GM12878 (cell line): ENCODE data around the gene DAAM1. TPM values are rescaled to one million over a fixed set of nuclear protein-coding genes. Genes with fewer than 3 reads are reported as not detected.
A peak's percentile ranks its signal among the peaks of the same experiment; 100 is the strongest.

ENCODE experiments used
- ATAC-seq: fragments of 200-7000 bp; cut with Tn5 transposase; 3 replicates; pipeline ENCODE4 v1.9.1; 2020; ENCODE audit warnings: mild to moderate bottlenecking, moderate library complexity
- BruUV-seq: library from RNA; stranded (reverse); fragments of 400-500 nt; replicated peaks from 2 replicates; lab custom pipeline; 2021; lab: Mats Ljungman, UMichigan
- CTCF ChIA-PET: fragments of 300-600 bp; sonication (Branson Sonifier 250); formaldehyde crosslinking; extraction: SDS; loops from one replicate; lab custom pipeline; 2021; ENCODE audit warnings: inconsistent platforms; lab: Yijun Ruan, JAX
- POLR2A ChIA-PET: fragments of 350-600 bp; formaldehyde crosslinking; extraction: SDS; loops from one replicate; lab custom pipeline; 2021; ENCODE audit warnings: inconsistent platforms; lab: Charles Lee
- RAD21 ChIA-PET: fragments of 300-600 bp; sonication (Branson Sonifier 250); formaldehyde crosslinking; loops from one replicate; lab custom pipeline; 2023; ENCODE audit warnings: antibody characterized with exemption; ENCODE audit not compliant: unreplicated experiment; lab: Charles Lee
- SMC1A ChIA-PET: fragments of 300-600 bp; sonication (Branson Sonifier 250); formaldehyde crosslinking; loops from one replicate; lab custom pipeline; 2023; ENCODE audit not compliant: unreplicated experiment, uncharacterized antibody; lab: Charles Lee
- DNase-seq: peaks from one replicate; pipeline ENCODE4 v3.0.0-alpha.2; 2011; ENCODE audit warnings: low read depth, low spot score
- FAIRE-seq: peaks from 3 replicates; lab custom pipeline; 2011; peaks lifted over from hg19 to GRCh38; lab: Jason Lieb, UNC
- H2AFZ ChIP-seq: 2 replicates; pipeline ENCODE4 v1.6.0; 2011; ENCODE audit warnings: low read depth, low read length, control low read depth; ENCODE audit not compliant: control insufficient read depth
- H3K27ac ChIP-seq: 2 replicates; pipeline ENCODE4 v1.5.1; 2011; ENCODE audit warnings: control low read depth; ENCODE audit not compliant: control insufficient read depth, insufficient read depth
- H3K27me3 ChIP-seq, 2 experiments: replicated peaks in 1 of 2; 2 replicates each; pipeline versions ENCODE4 v1.6.0 to v1.6.1; 2011; ENCODE audit warnings: low read length in 1 of 2; ENCODE audit not compliant: control insufficient read depth in 2 of 2, insufficient read depth in 2 of 2
- H3K36me3 ChIP-seq, 2 experiments: 2 replicates each; pipeline ENCODE4 v1.5.1; 2011; ENCODE audit warnings: low read length in 1 of 2; ENCODE audit not compliant: control insufficient read depth in 2 of 2, insufficient read depth in 2 of 2
- H3K4me1 ChIP-seq: 2 replicates; pipeline ENCODE4 v1.6.1; 2011; ENCODE audit warnings: mild to moderate bottlenecking, low read length, moderate library complexity, mixed read lengths; ENCODE audit not compliant: control insufficient read depth, insufficient read depth
- H3K4me2 ChIP-seq: 2 replicates; pipeline ENCODE4 v1.6.0; 2011; ENCODE audit warnings: control low read depth; ENCODE audit not compliant: control insufficient read depth, insufficient read depth
- H3K4me3 ChIP-seq: fragments of 200-600 bp; sonication (generic); 2 replicates; pipeline ENCODE4 v1.5.1; 2016
- H3K79me2 ChIP-seq: 2 replicates; pipeline ENCODE4 v1.6.0; 2011; ENCODE audit warnings: low read length; ENCODE audit not compliant: control insufficient read depth, insufficient read depth
- H3K9ac ChIP-seq: 2 replicates; pipeline ENCODE4 v1.8.0; 2011; ENCODE audit warnings: low read length, control low read depth, mixed read lengths; ENCODE audit not compliant: control insufficient read depth, insufficient read depth
- H3K9me3 ChIP-seq: replicated peaks from 3 replicates; pipeline ENCODE4 v1.5.1; 2011; ENCODE audit warnings: mild to moderate bottlenecking, low read length; ENCODE audit not compliant: control insufficient read depth, insufficient read depth
- H4K20me1 ChIP-seq: 2 replicates; pipeline ENCODE4 v1.6.0; 2011; ENCODE audit not compliant: control insufficient read depth, insufficient read depth
- BACH1 ChIP-seq: fragments of 450-650 bp; IDR thresholded peaks from 2 replicates; pipeline ENCODE4 v1.6.1; 2017; ENCODE audit warnings: mild to moderate bottlenecking, borderline replicate concordance
- CBX3 ChIP-seq: fragments of 200-600 bp; sonication (generic); IDR thresholded peaks from 2 replicates; pipeline ENCODE4 v1.6.1; 2016; ENCODE audit warnings: low read depth, borderline replicate concordance
- CHD2 ChIP-seq: IDR thresholded peaks from 2 replicates; pipeline ENCODE4 v1.6.1; 2011; ENCODE audit warnings: low read depth, low read length, improper control_type of control experiment, borderline replicate concordance
- FOS ChIP-seq: IDR thresholded peaks from 3 replicates; pipeline ENCODE4 v1.6.1; 2011; ENCODE audit warnings: borderline replicate concordance; ENCODE audit not compliant: insufficient read length; ENCODE audit errors: extremely low read depth
- IKZF1 ChIP-seq: fragments of 450-650 bp; conservative IDR thresholded peaks from 2 replicates; pipeline ENCODE4 v1.6.1; 2017; ENCODE audit warnings: antibody characterized with exemption, mild to moderate bottlenecking
- MYC ChIP-seq: IDR thresholded peaks from 2 replicates; pipeline ENCODE4 v1.6.1; 2011; ENCODE audit warnings: mild to moderate bottlenecking, low read length, moderate library complexity, inconsistent platforms; ENCODE audit not compliant: insufficient read depth, insufficient replicate concordance, insufficient read length, severe bottlenecking
- NR2C1 ChIP-seq: fragments of 450-650 bp; IDR thresholded peaks from 2 replicates; pipeline ENCODE4 v1.6.1; 2017; ENCODE audit warnings: antibody characterized with exemption, mild to moderate bottlenecking, moderate library complexity
- NR2F1 ChIP-seq: fragments of 450-650 bp; conservative IDR thresholded peaks from 2 replicates; pipeline ENCODE4 v1.6.1; 2017; ENCODE audit warnings: mild to moderate bottlenecking
- PBX3 ChIP-seq: IDR thresholded peaks from 2 replicates; pipeline ENCODE4 v1.6.1; 2011; ENCODE audit warnings: mild to moderate bottlenecking, low read depth, low read length, moderate library complexity; ENCODE audit not compliant: insufficient replicate concordance
- PML ChIP-seq: IDR thresholded peaks from 2 replicates; pipeline ENCODE4 v1.6.1; 2012; ENCODE audit warnings: low read length, inconsistent platforms
- WGBS: methylation state at CpG from one replicate; pipeline ENCODE4 v1.1.6; 2016; ENCODE audit warnings: low lambda C conversion rate; ENCODE audit not compliant: insufficient replicate concordance, insufficient coverage; ENCODE audit errors: missing lambda C conversion rate; 5-methylcytosine and 5-hydroxymethylcytosine counted together
- in situ Hi-C: fragments of 300-500 bp; cut with MboI; formaldehyde crosslinking; loops from 9 replicates; pipeline ENCODE4 v1.14.3; 2018; ENCODE audit warnings: mixed read lengths
- intact Hi-C: fragments of 100-400 bp; cut with micrococcal nuclease; formaldehyde crosslinking; loops from one replicate; pipeline ENCODE4 v1.14.2; 2022; ENCODE audit not compliant: unreplicated experiment
- polyA plus RNA-seq, 11 experiments: library from polyadenylated mRNA; depleted of rRNA in 4 of 11; unstranded in 6 of 11; stranded (reverse) in 5 of 11; fragments of >200 nt; fragmentation: Nextera tagmentation in 4 of 11; fragmentation: Illumina TruSeq in 1 of 11; extraction: Ambion mirVana in 4 of 11; extraction: Trizol in 1 of 11; gene quantifications; 1 replicate in 1 of 11; 2 replicates in 10 of 11; pipeline versions ENCODE4 v1.2.1 to v1.2.3, GENCODE V29; 2011 to 2016; ENCODE audit warnings: inconsistent platforms in 2 of 11, missing spikeins in 2 of 11, low read depth in 1 of 11
- total RNA-seq, 4 experiments: library from RNA; depleted of rRNA in 3 of 4; stranded (reverse); fragments of >200 nt in 3 of 4; fragmentation: Illumina TruSeq in 1 of 4; extraction: Trizol in 1 of 4; gene quantifications; 2 replicates each; pipeline versions ENCODE4 v1.2.1 to v1.2.3, GENCODE V29; 2013 to 2021
- TF ChIP-seq, protein P1 (sequence below): fragments of 450-650 bp; IDR thresholded peaks from 2 replicates; pipeline ENCODE4 v1.6.1; 2016; ENCODE audit warnings: mild to moderate bottlenecking
- TF ChIP-seq, protein P2 (sequence below): IDR thresholded peaks from 2 replicates; pipeline ENCODE4 v1.6.1; 2011; ENCODE audit warnings: borderline replicate concordance, low read depth, mild to moderate bottlenecking, moderate library complexity, low read length; ENCODE audit not compliant: insufficient read depth, poor library complexity, severe bottlenecking
- TF ChIP-seq, protein P3 (sequence below): fragments of 450-650 bp; formaldehyde crosslinking; IDR thresholded peaks from 2 replicates; pipeline ENCODE4 v1.4.0; 2022; ENCODE audit warnings: mild to moderate bottlenecking, moderate library complexity

Gene DAAM1
- total and polyA plus RNA-seq, 10 of the 15 experiments (the other 5 are each of a cell fraction or from before 2014, with no cell fraction given) = 13.8 to 32.4 (median 24.2) TPM

GRCh38 chr14:59297071-59297776 lies 108.8 kb downstream of the DAAM1 start:
- DNase-seq = no peak
- Histone ChIP-seq H4K20me1 (no peaks in the 10 kb centered on the region), H3K79me2 (no peaks in the 10 kb centered on the region), H3K4me2 (peak overlapping the region; percentile 18; the same call in 1 of the 2 replicates)
- no peak for FAIRE-seq
- ChIA-PET SMC1A (interaction anchor here (0.8 to 6.4 kb wide), 5 partner anchors 8 to 22 kb away, joined by 3 to 26 read pairs (median 5); no protein-coding TSS in a partner anchor), RAD21 (no interaction called here), CTCF (interaction anchor here (0.9 to 1.1 kb wide), 2 partner anchors 16 to 34 kb away, joined by 3 to 4 read pairs; no protein-coding TSS in a partner anchor)
- in situ Hi-C loops (no loop called here), intact Hi-C loops (no loop called here)
- TF ChIP-seq, protein P1, sequence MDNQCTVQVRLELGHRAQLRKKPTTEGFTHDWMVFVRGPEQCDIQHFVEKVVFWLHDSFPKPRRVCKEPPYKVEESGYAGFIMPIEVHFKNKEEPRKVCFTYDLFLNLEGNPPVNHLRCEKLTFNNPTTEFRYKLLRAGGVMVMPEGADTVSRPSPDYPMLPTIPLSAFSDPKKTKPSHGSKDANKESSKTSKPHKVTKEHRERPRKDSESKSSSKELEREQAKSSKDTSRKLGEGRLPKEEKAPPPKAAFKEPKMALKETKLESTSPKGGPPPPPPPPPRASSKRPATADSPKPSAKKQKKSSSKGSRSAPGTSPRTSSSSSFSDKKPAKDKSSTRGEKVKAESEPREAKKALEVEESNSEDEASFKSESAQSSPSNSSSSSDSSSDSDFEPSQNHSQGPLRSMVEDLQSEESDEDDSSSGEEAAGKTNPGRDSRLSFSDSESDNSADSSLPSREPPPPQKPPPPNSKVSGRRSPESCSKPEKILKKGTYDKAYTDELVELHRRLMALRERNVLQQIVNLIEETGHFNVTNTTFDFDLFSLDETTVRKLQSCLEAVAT = no peak
- TF ChIP-seq PML = no peak
- TF ChIP-seq, protein P2, sequence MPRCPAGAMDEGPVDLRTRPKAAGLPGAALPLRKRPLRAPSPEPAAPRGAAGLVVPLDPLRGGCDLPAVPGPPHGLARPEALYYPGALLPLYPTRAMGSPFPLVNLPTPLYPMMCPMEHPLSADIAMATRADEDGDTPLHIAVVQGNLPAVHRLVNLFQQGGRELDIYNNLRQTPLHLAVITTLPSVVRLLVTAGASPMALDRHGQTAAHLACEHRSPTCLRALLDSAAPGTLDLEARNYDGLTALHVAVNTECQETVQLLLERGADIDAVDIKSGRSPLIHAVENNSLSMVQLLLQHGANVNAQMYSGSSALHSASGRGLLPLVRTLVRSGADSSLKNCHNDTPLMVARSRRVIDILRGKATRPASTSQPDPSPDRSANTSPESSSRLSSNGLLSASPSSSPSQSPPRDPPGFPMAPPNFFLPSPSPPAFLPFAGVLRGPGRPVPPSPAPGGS = no peak
- TF ChIP-seq CHD2 = no peak
- TF ChIP-seq NR2F1 = no peak
- TF ChIP-seq NR2C1 = no peak
- TF ChIP-seq FOS = no peak
- TF ChIP-seq MYC = no peak
- TF ChIP-seq PBX3 = no peak
- TF ChIP-seq BACH1 = no peak
- TF ChIP-seq CBX3 = no peak
- TF ChIP-seq, protein P3, sequence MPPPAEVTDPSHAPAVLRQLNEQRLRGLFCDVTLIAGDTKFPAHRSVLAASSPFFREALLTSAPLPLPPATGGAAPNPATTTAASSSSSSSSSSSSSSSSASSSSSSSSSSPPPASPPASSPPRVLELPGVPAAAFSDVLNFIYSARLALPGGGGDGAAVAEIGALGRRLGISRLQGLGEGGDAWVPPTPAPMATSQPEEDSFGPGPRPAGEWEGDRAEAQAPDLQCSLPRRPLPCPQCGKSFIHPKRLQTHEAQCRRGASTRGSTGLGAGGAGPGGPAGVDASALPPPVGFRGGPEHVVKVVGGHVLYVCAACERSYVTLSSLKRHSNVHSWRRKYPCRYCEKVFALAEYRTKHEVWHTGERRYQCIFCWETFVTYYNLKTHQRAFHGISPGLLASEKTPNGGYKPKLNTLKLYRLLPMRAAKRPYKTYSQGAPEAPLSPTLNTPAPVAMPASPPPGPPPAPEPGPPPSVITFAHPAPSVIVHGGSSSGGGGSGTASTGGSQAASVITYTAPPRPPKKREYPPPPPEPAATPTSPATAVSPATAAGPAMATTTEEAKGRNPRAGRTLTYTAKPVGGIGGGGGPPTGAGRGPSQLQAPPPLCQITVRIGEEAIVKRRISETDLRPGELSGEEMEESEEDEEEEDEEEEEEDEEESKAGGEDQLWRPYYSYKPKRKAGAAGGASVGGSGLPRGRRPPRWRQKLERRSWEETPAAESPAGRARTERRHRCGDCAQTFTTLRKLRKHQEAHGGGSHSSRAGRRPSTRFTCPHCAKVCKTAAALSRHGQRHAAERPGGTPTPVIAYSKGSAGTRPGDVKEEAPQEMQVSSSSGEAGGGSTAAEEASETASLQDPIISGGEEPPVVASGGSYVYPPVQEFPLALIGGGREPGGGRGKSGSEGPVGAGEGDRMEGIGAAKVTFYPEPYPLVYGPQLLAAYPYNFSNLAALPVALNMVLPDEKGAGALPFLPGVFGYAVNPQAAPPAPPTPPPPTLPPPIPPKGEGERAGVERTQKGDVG = no peak
- TF ChIP-seq IKZF1 = no peak
- TF ChIP-seq, all 136 proteins: peak for 0
- no peak overlapping the region for H3K27ac ChIP-seq
- no peaks in the 10 kb centered on the region for H3K9me3 ChIP-seq
- ATAC-seq = no peak
- BruUV-seq = no TSS peak
- WGBS = 74% methylated on average over 5 of the region's 5 CpGs
- no peak overlapping the region for H2AFZ ChIP-seq
- H3K27me3 ChIP-seq = no peaks in the 10 kb centered on the region
- H3K9ac ChIP-seq = no peak overlapping the region
- H3K36me3 ChIP-seq = peaks cover 0 to 3% of the 10 kb centered on the region in 2 experiments; a peak in 2 of 4 replicates
- H3K4me1 ChIP-seq = peaks cover 6% of the 10 kb centered on the region; the same call in 1 of the 2 replicates
- POLR2A ChIA-PET = no interaction called here
- no peak overlapping the region for H3K4me3 ChIP-seq
